ENCODE measurements around the gene HOXC6.

The HOXC6 gene

GRCh38 chr12:54032627-54033100, 4.4 kb downstream of the HOXC6 start, which contains the start of gene HOXC5 (continued):
- TF ChIP-seq REST (tag by site-specific recombination; IDR thresholded peaks at IDR 0.05): peak; percentile 56
- no peak for TF ChIP-seq ZNF23 (tag by site-specific recombination; IDR thresholded peaks at IDR 0.05; ENCODE audit: borderline replicate concordance)
- no peak for TF ChIP-seq ZNF157 (tag by site-specific recombination; IDR thresholded peaks at IDR 0.05)
- TF ChIP-seq ZFP69B (tag by site-specific recombination; IDR thresholded peaks at IDR 0.05): peak; percentile 85
- TF ChIP-seq ZSCAN30 (tag by site-specific recombination; IDR thresholded peaks at IDR 0.05): peak; percentile 45; the same call in 1 of the 2 replicates
- no peak for TF ChIP-seq ZNF302 (tag by site-specific recombination; IDR thresholded peaks at IDR 0.05; ENCODE audit: low read depth)
- TF ChIP-seq ZNF311 (tag by site-specific recombination; IDR thresholded peaks at IDR 0.05; ENCODE audit: borderline replicate concordance): no peak
- no peak for TF ChIP-seq ZNF138 (tag by site-specific recombination; IDR thresholded peaks at IDR 0.05; ENCODE audit: borderline replicate concordance)
- no peak for TF ChIP-seq ZNF623 (tag by site-specific recombination; IDR thresholded peaks at IDR 0.05)
- no peak for TF ChIP-seq ZNF211 (tag by site-specific recombination; IDR thresholded peaks at IDR 0.05; ENCODE audit: low read depth)
- peak; percentile 95 for TF ChIP-seq ZSCAN16 (tag by site-specific recombination; IDR thresholded peaks at IDR 0.05)
- no peak for TF ChIP-seq ZNF555 (tag by site-specific recombination; conservative IDR thresholded peaks at IDR 0.05)
- TF ChIP-seq ZNF776 (tag by site-specific recombination; IDR thresholded peaks at IDR 0.05; ENCODE audit: borderline replicate concordance): no peak
- peak; percentile 97 for TF ChIP-seq ZNF394 (tag by site-specific recombination; IDR thresholded peaks at IDR 0.05; ENCODE audit: borderline replicate concordance)
- TF ChIP-seq ZNF645 (tag by site-specific recombination; IDR thresholded peaks at IDR 0.05): no peak
- no peak for TF ChIP-seq ZBTB1 (tag by site-specific recombination; IDR thresholded peaks at IDR 0.05)
- no peak; the same call in 1 of the 2 replicates for TF ChIP-seq ZBTB48 (tag by site-specific recombination; IDR thresholded peaks at IDR 0.05)
- TF ChIP-seq ZNF747 (tag by site-specific recombination; IDR thresholded peaks at IDR 0.05): no peak
- peak; percentile 92 for TF ChIP-seq ZNF629 (tag by site-specific recombination; IDR thresholded peaks at IDR 0.05)
- TF ChIP-seq ZNF404 (tag by site-specific recombination; IDR thresholded peaks at IDR 0.05): no peak; the same call in 1 of the 2 replicates
- no peak for TF ChIP-seq ZNF174 (tag by site-specific recombination; IDR thresholded peaks at IDR 0.05)
- TF ChIP-seq ZNF677 (tag by site-specific recombination; IDR thresholded peaks at IDR 0.05): no peak
- TF ChIP-seq KLF1 (tag by site-specific recombination; IDR thresholded peaks at IDR 0.05): peak; percentile 71
- no peak for TF ChIP-seq ZNF274 (IDR thresholded peaks at IDR 0.05; ENCODE audit: low read length)
- TF ChIP-seq ZNF274 (tag by site-specific recombination; IDR thresholded peaks at IDR 0.05; ENCODE audit: borderline replicate concordance): no peak
- no peak for TF ChIP-seq ZNF792 (tag by site-specific recombination; IDR thresholded peaks at IDR 0.05)
- peak; percentile 42; the same call in 1 of the 2 replicates for TF ChIP-seq OSR2 (tag by site-specific recombination; IDR thresholded peaks at IDR 0.05)
- no peak for TF ChIP-seq ZNF37A (tag by site-specific recombination; IDR thresholded peaks at IDR 0.05)
- TF ChIP-seq ZNF558 (tag by site-specific recombination; IDR thresholded peaks at IDR 0.05): peak; percentile 68
- TF ChIP-seq ZNF704 (tag by site-specific recombination; IDR thresholded peaks at IDR 0.05): no peak
- no peak for TF ChIP-seq ZNF473 (tag by site-specific recombination; IDR thresholded peaks at IDR 0.05)
- TF ChIP-seq ZNF202 (tag by site-specific recombination; IDR thresholded peaks at IDR 0.05; ENCODE audit: borderline replicate concordance): no peak
